ENCODE measurements around the gene ATP8A2.

- no peak for TF ChIP-seq CTCF (IDR thresholded peaks at IDR 0.05)
- no peak for TF ChIP-seq ZFX (IDR thresholded peaks at IDR 0.05; ENCODE audit: borderline replicate concordance)
Observed at GRCh38 chr13:26051231-26051656, 679.5 kb downstream of the ATP8A2 start.

All from 22Rv1 (cell line).